HCT116 (cell line): Measurements from ENCODE around the gene NR2E1. TPM values are rescaled to one million over a fixed set of nuclear protein-coding genes. Genes with fewer than 3 reads are reported as not detected.

Experiments
- ATAC-seq: fragments of 200-7000 bp; cut with Tn5 transposase; 2 replicates; pipeline ENCODE4 v1.9.1; 2020; ENCODE audit warnings: mild to moderate bottlenecking, moderate library complexity
- BruUV-seq: library from RNA; stranded (reverse); fragments of 400-500 nt; replicated peaks from 2 replicates; lab custom pipeline; 2021; lab: Mats Ljungman, UMichigan
- CTCF ChIA-PET: fragments of 300-600 bp; sonication (Branson Sonifier 250); formaldehyde crosslinking; loops from one replicate; lab custom pipeline; 2021; ENCODE audit warnings: antibody characterized with exemption; lab: Charles Lee
- POLR2A ChIA-PET: fragments of 300-600, 350-600 bp; sonication (Branson Sonifier 250); formaldehyde crosslinking; loops from one replicate; lab custom pipeline; 2021; ENCODE audit warnings: antibody characterized with exemption; lab: Charles Lee
- RAD21 ChIA-PET, 2 experiments: fragments of 300-600 bp; sonication (Branson Sonifier 250); formaldehyde crosslinking; loops; one replicate each; lab custom pipeline; 2023; ENCODE audit warnings: low total read pairs in 2 of 2; ENCODE audit not compliant: uncharacterized antibody in 2 of 2, unreplicated experiment in 2 of 2, low non-redundant PET in 1 of 2; lab: Charles Lee
- DNase-seq: peaks from one replicate; pipeline ENCODE4 v3.0.0-alpha.2; 2010; ENCODE audit warnings: low read depth, low spot score
- H2AFZ ChIP-seq: fragments of 200-600 bp; shearing (Covaris generic), sonication (generic); 2 replicates; pipeline ENCODE4 v1.6.1; 2017; ENCODE audit warnings: low read depth, mixed run types, mixed read lengths, antibody characterized with exemption, low read length; ENCODE audit not compliant: poor library complexity, severe bottlenecking
- H3K27ac ChIP-seq: 2 replicates; pipeline ENCODE4 v1.5.1; 2012; ENCODE audit warnings: low read depth, low read length
- H3K27me3 ChIP-seq: fragments of 200-600 bp; sonication (generic); 2 replicates; pipeline ENCODE4 v1.6.1; 2016; ENCODE audit warnings: mixed run types, low read length, mixed read lengths; ENCODE audit not compliant: insufficient read depth
- H3K36me3 ChIP-seq, 2 experiments: fragments of 200-500 bp in 1 of 2; fragments of 200-600 bp in 1 of 2; sonication (Bioruptor generic) in 1 of 2; sonication (generic) in 1 of 2; 2 replicates each; pipeline versions ENCODE4 v1.5.1 to v1.6.1; 2014 to 2016; ENCODE audit warnings: low read length in 2 of 2, inconsistent platforms in 1 of 2, mixed read lengths in 1 of 2, mixed run types in 1 of 2; ENCODE audit not compliant: insufficient read depth in 2 of 2, control insufficient read depth in 1 of 2
- H3K4me1 ChIP-seq, 2 experiments: fragments of 200-600 bp in 1 of 2; sonication (generic) in 1 of 2; 2 replicates each; pipeline versions ENCODE4 v1.5.1 to v1.6.1; 2012 to 2017; ENCODE audit warnings: low read length in 2 of 2, inconsistent platforms in 1 of 2, mild to moderate bottlenecking in 1 of 2, mixed read lengths in 1 of 2, mixed run types in 1 of 2, moderate library complexity in 1 of 2; ENCODE audit not compliant: insufficient read depth in 2 of 2, control insufficient read depth in 1 of 2
- H3K4me2 ChIP-seq: fragments of 200-600 bp; sonication (generic); 2 replicates; pipeline ENCODE4 v1.6.1; 2017; ENCODE audit warnings: mixed run types, low read length, mixed read lengths
- H3K4me3 ChIP-seq, 2 experiments: fragments of 200-600 bp in 1 of 2; sonication (generic) in 1 of 2; replicated peaks in 1 of 2; 2 replicates each; pipeline ENCODE4 v1.5.1; 2011 to 2016; ENCODE audit warnings: low read length in 2 of 2, control low read depth in 1 of 2, low read depth in 1 of 2, mild to moderate bottlenecking in 1 of 2, mixed read lengths in 1 of 2, mixed run types in 1 of 2
- H3K79me2 ChIP-seq: fragments of 200-600 bp; sonication (generic); 2 replicates; pipeline ENCODE4 v1.6.1; 2017; ENCODE audit warnings: mild to moderate bottlenecking, mixed run types, low read length, moderate library complexity, mixed read lengths; ENCODE audit not compliant: insufficient read depth
- H3K9ac ChIP-seq: fragments of 200-600 bp; sonication (generic); 2 replicates; pipeline ENCODE4 v1.6.1; 2016; ENCODE audit warnings: low read length, mixed read lengths
- H3K9me2 ChIP-seq: fragments of 200-600 bp; sonication (generic), shearing (Covaris generic); 2 replicates; pipeline ENCODE4 v1.6.1; 2017; ENCODE audit warnings: mixed run types, mild to moderate bottlenecking, moderate library complexity; ENCODE audit not compliant: insufficient read depth
- H3K9me3 ChIP-seq, 2 experiments: fragments of 200-500 bp in 1 of 2; fragments of 200-600 bp in 1 of 2; sonication (Bioruptor generic) in 1 of 2; sonication (generic) in 1 of 2; 2 replicates each; pipeline ENCODE4 v1.6.1; 2014 to 2017; ENCODE audit warnings: low read length in 2 of 2, mixed read lengths in 2 of 2, inconsistent platforms in 1 of 2, low read depth in 1 of 2, mild to moderate bottlenecking in 1 of 2, mixed run types in 1 of 2, moderate library complexity in 1 of 2; ENCODE audit not compliant: control insufficient read depth in 1 of 2, insufficient read depth in 1 of 2
- H4K20me1 ChIP-seq: fragments of 200-600 bp; sonication (generic), shearing (Covaris generic); 2 replicates; pipeline ENCODE4 v1.6.1; 2017; ENCODE audit warnings: mixed run types, mild to moderate bottlenecking, moderate library complexity; ENCODE audit not compliant: insufficient read depth
- EZH2phosphoT487 ChIP-seq: fragments of 200-600 bp; IDR thresholded peaks from 2 replicates; pipeline ENCODE4 v1.6.1; 2018; ENCODE audit warnings: antibody characterized with exemption, borderline replicate concordance
- RAD21 ChIP-seq: IDR thresholded peaks from 2 replicates; pipeline ENCODE4 v1.6.1; 2012; ENCODE audit warnings: low read depth, mild to moderate bottlenecking
- SP1 ChIP-seq: IDR thresholded peaks from 2 replicates; pipeline ENCODE4 v1.6.1; 2012; ENCODE audit warnings: low read depth
- SRF ChIP-seq: IDR thresholded peaks from 2 replicates; pipeline ENCODE4 v1.6.1; 2012; ENCODE audit warnings: low read depth
- ZNF274 ChIP-seq: fragments of 200-500 bp; sonication (Bioruptor generic); IDR thresholded peaks from 2 replicates; pipeline ENCODE4 v1.6.1; 2014; ENCODE audit warnings: mild to moderate bottlenecking, low read depth, low read length, inconsistent platforms
- intact Hi-C: fragments of 100-400 bp; cut with micrococcal nuclease; formaldehyde crosslinking; loops from 2 replicates; pipeline ENCODE4 v1.10.0; 2022
- total RNA-seq: library from RNA; stranded (reverse); gene quantifications from one replicate; pipeline ENCODE4 v1.2.1, GENCODE V29; 2021; ENCODE audit not compliant: unreplicated experiment
- TF ChIP-seq, protein P1 (sequence below): IDR thresholded peaks from 2 replicates; pipeline ENCODE4 v1.6.1; 2012; ENCODE audit warnings: low read depth

Gene NR2E1
- total RNA-seq, 1 experiment from 2014 or later = not detected

DNA sequence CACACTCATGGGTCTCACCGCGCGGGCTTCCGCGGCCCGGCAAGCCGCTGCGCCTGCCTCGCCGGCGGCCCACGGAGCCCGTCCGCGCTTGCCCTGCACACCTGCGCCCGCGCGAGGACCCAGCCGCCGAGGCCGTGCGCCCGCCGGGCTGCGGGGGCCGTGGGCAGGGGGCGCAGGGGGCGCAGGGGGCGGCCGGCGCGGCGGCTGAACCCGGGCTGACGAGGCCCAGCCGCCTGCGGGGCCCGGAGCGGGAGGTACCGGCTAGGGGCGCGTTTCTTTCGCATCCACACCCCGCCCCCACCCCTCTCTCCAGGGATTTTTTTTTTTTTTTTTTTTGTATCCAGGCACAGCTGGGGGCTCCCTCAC, 47.5 kb upstream of the NR2E1 start (continued):
- TF ChIP-seq RAD21 = no peak
- TF ChIP-seq, protein P1, sequence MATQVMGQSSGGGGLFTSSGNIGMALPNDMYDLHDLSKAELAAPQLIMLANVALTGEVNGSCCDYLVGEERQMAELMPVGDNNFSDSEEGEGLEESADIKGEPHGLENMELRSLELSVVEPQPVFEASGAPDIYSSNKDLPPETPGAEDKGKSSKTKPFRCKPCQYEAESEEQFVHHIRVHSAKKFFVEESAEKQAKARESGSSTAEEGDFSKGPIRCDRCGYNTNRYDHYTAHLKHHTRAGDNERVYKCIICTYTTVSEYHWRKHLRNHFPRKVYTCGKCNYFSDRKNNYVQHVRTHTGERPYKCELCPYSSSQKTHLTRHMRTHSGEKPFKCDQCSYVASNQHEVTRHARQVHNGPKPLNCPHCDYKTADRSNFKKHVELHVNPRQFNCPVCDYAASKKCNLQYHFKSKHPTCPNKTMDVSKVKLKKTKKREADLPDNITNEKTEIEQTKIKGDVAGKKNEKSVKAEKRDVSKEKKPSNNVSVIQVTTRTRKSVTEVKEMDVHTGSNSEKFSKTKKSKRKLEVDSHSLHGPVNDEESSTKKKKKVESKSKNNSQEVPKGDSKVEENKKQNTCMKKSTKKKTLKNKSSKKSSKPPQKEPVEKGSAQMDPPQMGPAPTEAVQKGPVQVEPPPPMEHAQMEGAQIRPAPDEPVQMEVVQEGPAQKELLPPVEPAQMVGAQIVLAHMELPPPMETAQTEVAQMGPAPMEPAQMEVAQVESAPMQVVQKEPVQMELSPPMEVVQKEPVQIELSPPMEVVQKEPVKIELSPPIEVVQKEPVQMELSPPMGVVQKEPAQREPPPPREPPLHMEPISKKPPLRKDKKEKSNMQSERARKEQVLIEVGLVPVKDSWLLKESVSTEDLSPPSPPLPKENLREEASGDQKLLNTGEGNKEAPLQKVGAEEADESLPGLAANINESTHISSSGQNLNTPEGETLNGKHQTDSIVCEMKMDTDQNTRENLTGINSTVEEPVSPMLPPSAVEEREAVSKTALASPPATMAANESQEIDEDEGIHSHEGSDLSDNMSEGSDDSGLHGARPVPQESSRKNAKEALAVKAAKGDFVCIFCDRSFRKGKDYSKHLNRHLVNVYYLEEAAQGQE = no peak

DNA sequence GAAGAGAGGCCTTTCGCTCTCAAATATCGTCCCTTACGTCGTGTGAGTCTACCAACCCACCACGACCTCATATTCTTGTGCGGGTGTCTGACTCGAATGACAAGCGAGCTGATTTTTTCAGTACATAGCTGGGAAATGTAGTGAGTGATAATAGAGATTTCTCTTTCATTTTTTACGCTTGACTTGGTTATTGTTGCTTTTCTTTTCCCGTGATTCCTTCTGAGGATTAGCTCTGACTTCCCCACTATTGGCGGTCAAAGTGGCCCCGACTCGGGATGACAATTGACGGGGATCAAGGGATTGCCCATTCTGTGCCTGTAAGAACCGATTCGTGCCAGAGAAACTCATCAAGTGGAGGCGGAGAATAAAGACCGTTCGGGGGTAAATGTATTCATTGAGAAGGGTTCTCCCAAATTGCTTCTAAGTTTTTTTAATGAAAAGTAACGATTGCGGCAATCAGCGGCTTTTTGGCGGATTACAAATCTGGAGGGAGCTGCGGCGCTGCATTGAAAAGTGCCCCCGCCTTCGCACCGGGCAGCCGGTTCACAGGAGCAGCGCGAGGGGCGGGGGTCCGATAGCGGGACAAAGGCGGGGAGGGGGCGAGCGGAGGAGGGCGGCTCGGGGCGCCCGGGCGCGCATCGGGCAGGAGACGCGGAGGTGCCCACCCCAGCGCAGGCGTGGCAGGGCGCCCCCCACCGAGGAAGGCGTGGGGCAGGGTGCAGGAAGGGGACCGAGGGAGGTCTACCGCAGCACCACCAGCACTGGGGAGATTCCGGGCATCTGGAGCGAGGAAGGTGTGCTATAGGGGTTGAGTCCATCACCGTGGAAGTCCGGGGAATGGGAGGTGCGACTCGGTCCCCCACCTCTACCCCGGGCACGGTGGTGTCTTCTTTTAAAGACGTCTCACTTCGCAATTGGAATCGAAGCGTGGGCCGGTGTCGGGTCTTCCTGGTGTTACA, 46.7 kb upstream of the NR2E1 start:
- ATAC-seq = no peak
- intact Hi-C loops = loop anchor here (10.0 kb wide), 2 partner anchors 146 to 246 kb away; partner anchors contain the start of gene SNX3
- H3K9me2 ChIP-seq = no peaks in the 10 kb centered on the region
- H3K36me3 ChIP-seq = no peaks in the 10 kb centered on the region
- DNase-seq = no peak
- H2AFZ ChIP-seq = no peak overlapping the region
- no peaks in the 10 kb centered on the region for H3K9me3 ChIP-seq
- H3K79me2 ChIP-seq = no peaks in the 10 kb centered on the region
- TF ChIP-seq, protein P1 = no peak
- TF ChIP-seq SRF (no peak), ZNF274 (no peak), SP1 (no peak), EZH2phosphoT487 (no peak)
- H3K4me2 ChIP-seq = no peak overlapping the region
- ChIA-PET RAD21 (interaction anchor here in 1 of 2 experiments (0.6 kb wide), 1 partner anchor 32 kb away, joined by 4 read pairs; no protein-coding TSS in a partner anchor), POLR2A (no interaction called here), CTCF (no interaction called here)
- no peaks in the 10 kb centered on the region for H4K20me1 ChIP-seq
- H3K9ac ChIP-seq = no peak overlapping the region
- no peak overlapping the region for H3K4me3 ChIP-seq
- no peaks in the 10 kb centered on the region for H3K27me3 ChIP-seq
- H3K27ac ChIP-seq = no peak overlapping the region
- no peaks in the 10 kb centered on the region for H3K4me1 ChIP-seq
- BruUV-seq = no TSS peak
